Subcutaneous adipose tissue (tissue), 4 donors: Measurements from ENCODE around the gene WRNIP1. TPM values are rescaled to one million over a fixed set of nuclear protein-coding genes. Genes with fewer than 3 reads are reported as not detected.

Source experiments
- total RNA-seq, 4 donors: library from RNA; depleted of rRNA; stranded (reverse); fragments of >200 nt; gene quantifications; one replicate each; pipeline ENCODE4 v1.1.0, GENCODE V29; 2016
- TF ChIP-seq, protein P1 (sequence below): fragments of 450-650 bp; IDR thresholded peaks from one replicate; pipeline ENCODE4 v1.5.1; 2016; ENCODE audit warnings: low read depth, mild to moderate bottlenecking, control low read depth, antibody characterized with exemption, moderate library complexity

WRNIP1 gene
- total RNA-seq, 4 donors from 2014 or later, result 17.4 to 38.4 (median 34.0) TPM

GRCh38 chr6:2733736-2734480, 31.3 kb upstream of the WRNIP1 start:
- TF ChIP-seq, protein P1, sequence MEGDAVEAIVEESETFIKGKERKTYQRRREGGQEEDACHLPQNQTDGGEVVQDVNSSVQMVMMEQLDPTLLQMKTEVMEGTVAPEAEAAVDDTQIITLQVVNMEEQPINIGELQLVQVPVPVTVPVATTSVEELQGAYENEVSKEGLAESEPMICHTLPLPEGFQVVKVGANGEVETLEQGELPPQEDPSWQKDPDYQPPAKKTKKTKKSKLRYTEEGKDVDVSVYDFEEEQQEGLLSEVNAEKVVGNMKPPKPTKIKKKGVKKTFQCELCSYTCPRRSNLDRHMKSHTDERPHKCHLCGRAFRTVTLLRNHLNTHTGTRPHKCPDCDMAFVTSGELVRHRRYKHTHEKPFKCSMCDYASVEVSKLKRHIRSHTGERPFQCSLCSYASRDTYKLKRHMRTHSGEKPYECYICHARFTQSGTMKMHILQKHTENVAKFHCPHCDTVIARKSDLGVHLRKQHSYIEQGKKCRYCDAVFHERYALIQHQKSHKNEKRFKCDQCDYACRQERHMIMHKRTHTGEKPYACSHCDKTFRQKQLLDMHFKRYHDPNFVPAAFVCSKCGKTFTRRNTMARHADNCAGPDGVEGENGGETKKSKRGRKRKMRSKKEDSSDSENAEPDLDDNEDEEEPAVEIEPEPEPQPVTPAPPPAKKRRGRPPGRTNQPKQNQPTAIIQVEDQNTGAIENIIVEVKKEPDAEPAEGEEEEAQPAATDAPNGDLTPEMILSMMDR, result no peak

DNA sequence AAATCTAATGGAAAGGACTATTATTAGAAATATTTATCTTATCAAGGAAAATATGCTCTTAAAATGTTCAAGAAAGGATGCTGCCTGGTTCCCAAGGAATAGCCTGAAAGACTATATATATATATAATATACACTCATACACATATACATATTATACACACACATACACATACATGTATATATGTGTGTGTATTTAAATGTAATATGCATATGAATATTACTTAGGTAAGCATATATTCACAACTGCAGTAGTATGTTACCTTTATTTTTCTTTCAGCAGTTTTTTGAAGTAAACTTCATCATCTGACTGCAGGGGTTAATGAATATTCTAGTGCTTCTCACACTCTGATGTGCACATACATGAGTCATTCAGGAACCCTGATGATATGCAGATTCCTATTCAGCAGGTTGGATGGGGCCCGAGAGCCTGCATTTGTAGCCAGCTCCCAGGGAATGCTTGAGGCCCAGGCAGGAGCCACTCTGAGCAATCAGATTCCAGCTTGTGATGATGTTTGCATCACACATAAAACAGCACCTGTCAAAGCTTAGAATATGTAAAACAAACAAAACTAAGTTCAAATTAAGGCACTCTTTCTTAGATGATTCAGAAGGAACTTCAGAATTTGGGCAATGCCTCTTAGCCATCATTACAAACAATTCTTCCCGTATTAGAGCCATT, 30.6 kb upstream of the WRNIP1 start:
- TF ChIP-seq, protein P1, result no peak

DNA sequence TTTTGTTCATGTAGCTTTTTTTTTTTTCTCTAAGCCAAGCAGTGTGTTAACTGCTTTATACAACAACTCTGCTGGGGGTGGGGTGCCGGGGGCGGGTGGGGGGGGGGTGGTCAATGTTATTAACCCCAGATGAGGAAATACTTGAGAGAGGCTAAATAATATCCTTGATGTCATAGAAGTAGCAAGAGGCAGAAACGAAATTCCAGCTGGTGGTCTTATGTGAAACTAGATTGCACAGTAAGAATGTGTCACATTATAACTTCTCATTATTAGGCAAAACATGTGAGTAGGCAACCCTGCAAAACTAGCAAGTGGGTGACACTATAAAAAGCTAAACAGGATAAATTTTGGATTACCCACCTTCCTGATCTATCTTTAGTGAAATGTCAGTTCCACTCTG, 27.3 kb upstream of the WRNIP1 start:
- TF ChIP-seq, protein P1, result no peak

DNA sequence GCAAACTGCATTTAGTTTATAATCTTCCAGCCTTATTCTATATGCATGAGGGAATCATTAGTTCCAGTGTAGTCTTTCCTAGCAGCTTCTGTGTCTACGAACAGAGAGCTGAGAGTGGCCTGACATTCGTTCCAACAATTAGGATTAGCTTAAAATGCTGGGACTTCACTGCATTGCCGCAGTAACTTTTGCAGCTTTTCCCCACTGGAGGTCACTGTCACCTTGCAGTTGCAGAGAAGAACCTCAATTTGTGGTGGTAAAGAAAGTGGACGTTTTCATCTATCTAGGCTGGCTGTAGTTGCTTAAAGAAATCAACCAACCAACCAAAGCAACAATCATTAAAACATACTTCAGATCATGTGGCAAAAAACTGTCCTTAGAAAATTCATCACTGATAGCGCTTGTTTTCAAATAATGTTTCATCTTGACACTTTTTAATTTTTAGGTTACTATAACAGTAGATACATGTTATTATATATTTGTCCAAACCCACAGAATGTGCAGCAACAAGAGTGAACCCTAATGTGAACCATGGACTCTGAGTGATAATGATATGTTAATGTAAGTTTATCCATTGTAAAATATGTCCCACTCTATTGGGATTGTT, 26.7 kb upstream of the WRNIP1 start:
- TF ChIP-seq, protein P1, result no peak

DNA sequence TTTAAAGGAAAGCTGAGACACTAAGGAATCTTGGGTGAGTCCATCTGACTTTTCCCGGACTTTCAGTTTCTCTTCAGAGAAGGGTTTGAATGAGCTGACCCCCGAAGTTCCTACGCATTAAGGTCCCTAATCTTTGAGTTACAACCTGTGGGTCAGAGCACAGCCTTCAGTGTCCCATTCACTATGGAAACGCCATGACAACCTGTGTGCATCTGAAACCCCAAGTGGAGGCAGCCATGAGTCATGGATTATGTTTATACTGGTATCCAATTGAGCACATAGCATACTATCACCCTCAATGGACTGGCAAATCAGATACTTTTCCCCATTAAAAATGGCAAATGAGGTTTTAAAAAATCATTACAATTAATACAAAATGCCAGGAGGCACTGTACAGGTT, 25.9 kb upstream of the WRNIP1 start:
- TF ChIP-seq, protein P1, result no peak

GRCh38 chr6:2740581-2740980, 24.6 kb upstream of the WRNIP1 start:
- TF ChIP-seq, protein P1, result no peak

GRCh38 chr6:2741756-2742155, 23.4 kb upstream of the WRNIP1 start:
- TF ChIP-seq, protein P1, result no peak
